Right kidney (tissue), 1 donor: Measurements from ENCODE around the gene HNF1A.

ENCODE experiments used
- DNase-seq: peaks from one replicate; pipeline ENCODE4 v3.0.0-alpha.2; 2016

HNF1A gene

DNA sequence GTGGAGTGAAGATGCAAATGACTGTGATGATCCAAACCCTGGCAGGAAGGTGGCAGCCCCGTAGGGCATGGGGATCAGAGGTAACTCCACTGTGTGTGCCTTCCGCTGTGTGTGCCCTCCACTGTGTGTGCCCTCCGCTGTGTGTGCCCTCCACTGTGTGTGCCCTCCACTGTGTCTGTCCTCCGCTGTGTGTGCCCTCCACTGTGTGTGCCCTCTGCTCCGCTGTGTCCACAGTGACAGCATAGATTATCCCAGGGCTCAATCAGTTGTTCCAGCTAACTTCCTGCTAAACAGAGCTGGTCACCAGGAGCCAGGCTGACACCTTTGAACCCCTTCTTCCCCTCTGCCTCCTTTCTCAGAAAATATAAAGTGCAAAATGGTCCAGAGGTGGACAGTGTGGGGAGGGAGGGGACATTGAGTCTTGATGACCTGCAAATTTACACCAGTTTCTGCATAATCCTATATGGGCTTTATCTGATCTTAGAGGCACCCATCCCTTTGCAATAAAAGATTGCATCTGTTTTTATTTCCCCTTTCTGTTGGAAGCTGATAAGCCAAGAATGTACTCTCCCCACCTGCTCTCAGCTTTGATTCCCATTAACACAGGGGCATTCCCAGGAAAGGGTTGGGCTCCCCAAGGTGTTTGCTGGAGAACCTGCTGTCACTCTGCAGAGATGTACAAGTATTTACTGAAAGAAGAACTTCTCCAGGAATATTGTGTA lies 21.6 kb upstream of the HNF1A start:
- no peak for DNase-seq

DNA sequence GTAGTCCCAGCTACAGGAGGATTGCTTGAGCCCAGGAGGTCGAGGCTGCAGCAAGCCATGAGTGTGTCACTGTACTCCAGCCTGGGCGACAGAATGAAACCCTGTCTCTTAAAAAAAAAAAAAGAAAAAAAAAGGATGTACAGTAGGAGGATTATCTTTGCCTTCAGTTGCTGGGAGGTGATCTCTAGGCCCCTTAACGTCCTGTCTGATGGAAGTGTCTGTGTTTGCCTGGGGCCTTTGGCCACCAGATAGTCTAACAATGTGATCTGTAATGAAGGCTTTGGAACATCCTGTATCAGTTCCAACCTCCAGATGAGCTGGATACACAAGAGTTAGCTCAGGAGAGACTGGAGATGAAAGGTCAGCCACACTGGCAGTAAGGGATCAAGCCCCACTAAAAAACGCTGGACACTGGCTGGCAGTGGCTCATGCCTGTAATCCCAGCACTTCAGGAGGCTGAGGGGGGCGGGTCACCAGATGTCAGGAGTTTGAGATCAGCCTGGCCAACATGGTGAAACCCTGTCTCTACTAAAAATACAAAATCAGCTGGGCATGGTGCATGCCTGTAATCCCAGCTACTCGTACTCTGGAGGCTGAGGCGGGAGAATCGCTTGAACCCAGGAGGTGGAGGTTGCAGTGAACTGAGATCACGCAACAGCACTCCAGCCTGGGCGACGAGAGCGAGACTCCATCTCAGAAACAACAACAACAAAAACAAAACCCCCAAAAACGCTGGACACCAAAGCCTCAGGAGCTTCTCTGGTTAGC lies 19.0 kb upstream of the HNF1A start:
- no peak for DNase-seq

DNA sequence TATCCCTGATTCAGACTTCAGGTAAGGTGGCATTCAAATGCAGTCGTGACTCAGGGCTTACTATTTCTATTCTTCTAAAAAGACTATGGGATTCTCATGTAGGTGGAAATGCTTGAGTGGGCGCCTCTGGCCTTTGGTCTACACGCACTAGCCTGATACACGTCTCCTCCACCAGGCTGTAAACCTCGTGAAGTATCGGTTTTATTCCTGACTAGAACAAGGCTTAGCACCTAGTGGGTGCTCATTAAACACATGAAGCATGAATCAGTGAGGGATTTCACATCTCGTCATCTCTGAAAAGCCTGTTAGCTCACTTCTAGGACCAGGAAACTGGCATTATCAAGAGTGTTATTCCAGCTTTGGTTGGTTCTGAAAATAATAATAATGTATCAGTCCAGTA lies 17.7 kb upstream of the HNF1A start:
- no peak for DNase-seq

DNA sequence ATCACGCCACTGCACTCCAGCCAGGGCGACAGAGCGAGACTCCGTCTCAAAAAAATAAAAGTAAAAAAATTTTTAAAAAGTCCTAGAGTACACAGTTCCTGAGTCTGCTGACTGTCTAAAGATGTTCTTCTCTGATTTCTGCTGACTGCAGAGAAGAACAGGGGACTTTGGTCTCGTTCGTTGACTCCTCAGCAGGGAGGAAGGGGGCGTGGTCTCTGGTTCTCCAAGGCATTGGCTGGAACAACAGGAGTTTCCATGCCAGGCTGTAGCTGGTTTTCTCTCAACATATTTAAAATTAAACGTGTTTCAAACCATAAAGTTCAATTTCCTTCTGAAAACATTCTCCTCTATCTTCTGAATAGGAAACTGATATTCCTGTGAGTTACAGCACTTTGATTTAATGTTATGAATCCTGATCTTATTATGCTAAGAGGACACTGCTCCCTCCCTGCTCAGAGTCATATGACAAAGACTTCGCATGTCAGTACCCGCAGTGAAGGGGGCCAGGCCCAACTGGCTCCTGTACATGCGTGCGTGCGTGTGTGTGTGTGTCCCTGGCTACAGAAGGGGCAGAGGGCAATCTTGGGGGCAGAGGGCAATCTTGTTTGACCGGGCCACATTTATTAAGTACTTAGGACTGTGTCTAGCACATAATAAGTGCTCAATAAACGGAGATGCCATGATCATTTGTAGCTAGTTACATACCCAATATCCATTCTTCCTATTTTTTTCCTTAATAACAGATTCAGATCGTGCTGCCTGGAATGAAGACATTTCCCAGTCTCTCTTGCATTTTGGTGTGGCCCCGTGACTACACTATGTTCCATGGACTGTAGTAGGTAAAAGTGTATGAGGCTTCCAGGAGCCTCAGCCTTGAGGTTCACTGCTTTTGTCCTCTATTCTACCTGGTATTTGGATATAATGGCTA lies 16.5 kb upstream of the HNF1A start:
- DNase-seq: no peak

DNA sequence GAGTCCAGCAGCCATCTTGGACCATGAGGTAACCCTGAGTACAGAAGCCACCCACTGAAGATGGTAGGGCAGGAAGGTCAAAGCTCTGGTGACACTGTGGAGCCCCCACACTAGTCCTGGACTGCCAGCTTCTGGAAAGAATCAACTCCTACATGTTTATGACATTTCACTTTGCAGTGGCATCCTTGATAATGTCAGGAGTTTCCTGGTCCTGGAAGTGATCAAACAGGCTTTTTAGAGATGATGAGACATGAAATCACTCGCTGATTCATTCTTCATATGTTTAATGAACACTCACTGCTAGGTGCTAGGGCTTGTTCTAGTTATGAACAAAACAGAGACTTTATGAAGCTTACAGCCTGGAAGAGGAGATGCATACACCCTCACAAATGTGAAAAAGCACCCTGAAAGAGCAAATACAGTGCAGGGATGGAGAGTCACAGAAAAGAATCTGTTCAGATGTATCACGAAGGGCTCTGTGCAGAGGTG lies 15.8 kb upstream of the HNF1A start:
- DNase-seq: no peak

DNA sequence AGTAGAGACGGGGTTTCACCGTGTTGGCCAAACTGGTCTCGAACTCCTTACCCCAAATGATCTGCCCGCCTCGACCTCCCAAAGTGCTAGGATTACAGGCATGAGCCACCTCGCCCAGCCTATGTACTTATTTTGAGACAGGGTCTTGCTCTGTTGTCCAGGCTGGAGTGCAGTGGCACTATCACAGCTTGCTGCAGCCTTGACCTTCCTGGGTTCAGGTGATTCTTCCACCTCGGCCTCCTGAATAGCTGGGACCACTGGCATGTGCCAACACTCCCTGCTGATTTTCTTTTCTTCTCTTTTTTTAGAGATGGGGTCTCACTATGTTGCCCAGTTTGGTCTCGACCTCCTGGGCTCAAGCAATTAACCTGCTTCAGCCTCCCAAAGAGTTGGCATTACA lies 14.0 kb upstream of the HNF1A start:
- no peak for DNase-seq

DNA sequence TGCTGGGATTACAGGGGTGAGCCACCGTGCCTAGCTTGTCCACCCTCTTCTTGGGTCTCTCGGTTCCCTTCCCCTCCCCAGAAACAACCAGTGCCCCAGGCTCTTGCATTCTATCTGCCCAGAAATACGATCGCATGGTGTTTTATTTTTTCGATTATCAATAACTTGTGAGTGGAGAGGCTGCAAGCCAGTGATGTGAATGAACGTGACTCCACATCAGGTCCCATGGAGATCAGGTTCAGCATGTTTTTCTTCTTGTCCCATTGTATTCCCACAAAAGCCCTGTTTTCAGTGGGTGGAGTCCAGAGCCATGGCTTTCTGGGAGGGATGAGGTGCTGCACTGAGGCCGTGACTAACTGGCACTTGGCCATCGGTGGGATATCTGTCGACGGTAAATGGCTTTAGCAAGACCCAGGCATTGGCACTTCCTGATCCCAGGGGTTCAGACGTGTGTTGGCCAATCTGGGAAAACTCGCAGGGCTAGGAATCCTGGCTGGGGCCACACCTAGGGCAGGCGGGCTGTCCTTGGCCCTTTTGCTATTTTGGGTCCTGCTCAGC lies 12.7 kb upstream of the HNF1A start:
- no peak for DNase-seq

DNA sequence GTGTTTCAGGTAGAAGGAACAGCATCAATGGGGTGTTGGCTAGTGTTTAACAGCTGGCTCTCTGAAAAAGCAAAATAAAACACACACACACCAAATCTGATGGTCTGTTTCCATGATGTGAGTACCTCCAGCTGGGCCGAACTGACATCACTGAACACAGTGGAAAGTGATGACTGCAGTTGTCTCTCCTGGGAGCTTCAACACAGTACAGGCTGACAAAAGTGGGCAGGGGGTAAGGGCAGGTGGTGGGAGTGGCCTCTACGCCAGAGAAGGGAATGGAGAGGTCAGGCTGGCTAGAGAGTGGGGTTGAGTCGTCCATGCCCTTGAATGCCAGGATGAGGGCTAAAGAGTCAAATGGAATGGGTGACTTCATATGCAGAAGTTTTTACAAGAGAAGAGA lies 8.0 kb upstream of the HNF1A start:
- no peak for DNase-seq

DNA sequence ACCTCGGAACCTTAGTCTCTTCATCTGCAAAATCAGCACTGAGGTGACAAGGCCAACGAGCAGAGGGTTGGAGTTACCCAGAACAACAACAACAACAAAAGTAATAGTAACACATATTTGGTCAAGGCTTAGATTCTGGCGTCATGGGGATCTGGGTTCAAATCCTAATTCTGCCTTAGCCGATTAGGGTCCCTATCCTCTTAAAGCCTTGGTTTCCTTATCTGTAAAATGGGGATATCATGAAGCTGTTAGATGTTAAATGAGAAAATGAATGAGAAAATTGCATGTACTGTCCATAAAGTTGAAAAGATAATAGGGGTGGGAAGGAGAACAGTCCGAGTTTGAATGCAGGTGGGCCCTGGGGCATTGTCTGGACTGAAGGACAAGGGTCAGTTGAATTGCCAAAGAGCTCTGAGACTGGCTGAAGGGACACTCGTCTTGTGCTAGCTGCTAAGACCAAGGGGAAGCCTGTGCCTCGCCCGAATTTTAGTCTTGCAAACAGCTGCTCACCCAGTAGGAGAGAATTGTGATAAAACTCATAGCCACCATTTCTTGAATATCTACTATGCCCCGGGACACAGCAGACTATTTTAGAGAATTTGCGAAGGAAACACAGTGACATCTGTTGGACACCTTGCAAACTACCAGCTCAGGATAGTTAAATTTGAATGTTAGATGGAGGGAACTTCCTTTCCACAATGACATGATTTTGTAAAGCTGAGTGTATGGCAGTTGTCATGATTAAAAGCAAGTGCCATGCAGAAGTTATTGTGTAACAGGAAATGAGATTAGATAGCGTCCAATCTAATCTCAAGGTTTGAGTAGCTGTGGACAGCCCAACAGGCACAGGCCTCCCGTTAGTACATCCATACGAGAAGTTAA lies 6.8 kb upstream of the HNF1A start:
- no peak for DNase-seq

DNA sequence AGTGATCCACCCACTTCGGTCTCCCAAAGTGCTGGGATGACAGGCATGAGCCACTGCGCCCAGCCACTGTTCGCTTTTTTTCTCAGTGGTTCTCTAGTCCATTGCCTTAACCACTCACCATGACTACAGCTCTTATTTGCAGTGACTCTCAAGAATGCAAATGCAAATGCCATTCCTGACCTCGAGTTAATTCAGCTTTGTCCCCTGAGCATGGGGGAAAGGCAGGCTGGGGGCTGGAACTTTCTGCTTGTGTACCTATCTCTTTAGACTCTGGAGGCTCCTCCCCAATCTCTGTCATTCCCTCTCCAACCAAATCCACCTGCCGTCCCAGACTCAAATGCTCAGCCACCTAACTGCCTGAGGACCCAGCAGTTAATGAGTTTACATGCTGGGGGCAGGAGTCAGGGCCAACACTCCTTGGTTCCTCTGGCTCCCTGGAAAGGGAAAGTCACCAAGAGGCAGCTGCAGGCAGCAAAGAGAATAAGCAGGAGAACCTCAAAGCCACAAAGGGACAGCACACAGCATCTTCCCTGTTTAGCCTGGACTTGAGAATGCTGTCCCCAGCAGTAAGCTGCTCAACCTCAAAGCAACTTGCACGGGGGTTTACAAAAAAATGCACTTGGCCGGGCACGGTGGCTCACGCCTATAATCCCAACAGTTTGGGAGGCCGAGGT lies 5.3 kb upstream of the HNF1A start:
- peak; percentile 39 for DNase-seq

DNA sequence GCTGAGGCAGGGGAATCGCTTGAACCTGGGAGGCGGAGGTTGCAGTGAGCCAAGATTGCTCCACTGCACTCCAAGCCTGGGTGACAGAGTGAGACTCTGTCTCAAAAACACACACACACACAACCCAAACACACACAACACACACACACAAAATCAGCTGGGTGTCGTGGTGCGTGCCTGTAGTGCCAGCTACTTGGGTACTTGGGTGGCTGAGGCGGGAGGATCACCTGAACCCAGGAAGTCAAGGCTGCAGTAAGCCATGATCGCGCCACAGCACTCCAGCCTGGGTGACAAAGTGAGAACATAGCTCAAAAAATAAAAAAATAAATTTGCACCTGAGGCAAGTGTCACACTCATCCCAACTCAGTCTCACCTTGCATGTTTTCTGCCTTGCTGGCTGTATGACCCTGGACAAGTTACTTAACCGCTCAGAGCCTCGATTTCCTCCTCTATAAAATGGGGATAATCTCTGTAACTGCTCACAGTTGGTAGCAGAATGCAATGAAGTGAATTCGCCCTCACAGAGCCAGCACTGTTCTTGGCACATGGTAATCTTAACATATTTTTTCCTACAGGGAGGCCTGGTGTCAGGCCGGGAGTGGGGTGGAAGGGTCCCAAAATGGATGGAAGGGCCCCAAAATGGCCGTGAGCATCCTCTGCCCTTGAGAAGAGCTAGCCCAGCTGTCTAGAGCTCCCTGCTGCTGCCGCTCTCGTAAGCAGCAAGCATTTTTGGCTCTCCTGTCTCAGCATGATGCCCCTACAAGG lies 630 bp upstream of the HNF1A start:
- no peak for DNase-seq

DNA sequence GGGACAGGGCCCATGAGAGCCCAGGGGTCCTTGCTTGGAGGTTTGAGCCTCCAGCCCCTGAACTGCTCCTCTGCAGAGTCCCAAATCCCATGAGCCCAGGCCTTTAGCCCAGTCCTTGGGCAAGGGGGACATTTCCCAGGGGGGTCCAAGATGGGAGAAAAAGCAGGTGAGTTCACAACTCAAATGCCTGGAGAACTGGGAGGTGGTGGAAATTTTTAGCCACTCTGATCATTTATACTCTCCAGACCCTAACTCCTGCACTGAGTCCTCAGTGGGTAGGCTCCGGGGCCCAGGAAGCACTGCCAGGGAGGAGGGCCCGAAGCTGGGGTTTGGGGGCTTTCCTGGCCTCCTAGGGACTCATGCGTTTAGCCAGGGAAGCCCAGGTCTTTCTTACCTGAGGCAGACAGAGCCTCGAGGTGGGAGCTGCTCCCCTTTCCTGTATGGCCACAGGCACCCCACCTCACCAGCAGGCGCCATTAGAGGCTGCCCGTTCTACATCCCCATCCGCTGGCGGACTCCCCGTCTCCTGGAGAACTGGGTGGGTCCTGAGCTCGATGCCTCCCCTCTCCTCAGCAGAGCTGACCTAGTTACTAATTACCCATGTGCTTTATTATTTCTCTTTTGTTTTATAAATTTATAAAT lies 998 bp downstream of the HNF1A start:
- no peak for DNase-seq

DNA sequence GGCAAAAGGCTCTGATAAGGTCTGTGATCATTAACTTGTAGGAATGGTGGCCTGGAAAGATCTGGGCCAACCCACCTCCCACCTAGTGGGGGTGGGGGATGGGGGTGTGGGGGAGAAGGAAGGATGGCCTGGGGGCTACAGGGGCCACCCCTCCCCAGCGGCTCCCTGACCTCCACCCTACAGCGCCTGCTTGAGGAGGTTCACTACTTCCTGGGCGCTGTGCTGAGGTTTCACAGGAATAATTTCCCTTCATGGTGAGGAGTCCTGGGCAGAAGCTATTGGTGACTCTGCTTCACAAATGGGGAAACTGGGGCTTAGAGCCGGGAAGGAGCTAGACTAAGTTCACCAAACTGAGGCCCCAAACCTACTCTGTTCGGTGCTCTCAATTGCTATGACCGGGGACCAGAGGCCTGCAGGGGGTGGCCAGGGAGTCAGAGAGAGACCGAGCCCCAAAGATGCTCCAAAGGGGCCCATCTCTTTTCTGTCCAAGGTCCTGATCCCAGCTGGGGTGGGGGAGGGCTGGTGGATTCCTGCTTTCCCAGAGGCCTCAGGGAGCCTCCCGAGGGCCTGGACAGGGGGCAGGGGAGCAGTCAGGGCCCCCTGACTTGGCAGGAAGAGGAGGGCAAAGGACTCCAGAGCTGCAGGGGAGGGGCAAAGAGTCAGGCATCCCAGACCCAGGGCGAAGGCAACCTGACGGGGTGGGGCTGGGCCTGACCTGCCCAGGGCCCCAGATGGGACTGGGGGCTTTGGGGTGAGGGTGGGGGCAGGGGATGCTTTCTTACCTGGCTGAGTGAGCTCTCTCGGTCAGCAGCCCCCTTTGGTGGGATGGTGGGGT lies 1.7 kb downstream of the HNF1A start:
- DNase-seq: no peak

DNA sequence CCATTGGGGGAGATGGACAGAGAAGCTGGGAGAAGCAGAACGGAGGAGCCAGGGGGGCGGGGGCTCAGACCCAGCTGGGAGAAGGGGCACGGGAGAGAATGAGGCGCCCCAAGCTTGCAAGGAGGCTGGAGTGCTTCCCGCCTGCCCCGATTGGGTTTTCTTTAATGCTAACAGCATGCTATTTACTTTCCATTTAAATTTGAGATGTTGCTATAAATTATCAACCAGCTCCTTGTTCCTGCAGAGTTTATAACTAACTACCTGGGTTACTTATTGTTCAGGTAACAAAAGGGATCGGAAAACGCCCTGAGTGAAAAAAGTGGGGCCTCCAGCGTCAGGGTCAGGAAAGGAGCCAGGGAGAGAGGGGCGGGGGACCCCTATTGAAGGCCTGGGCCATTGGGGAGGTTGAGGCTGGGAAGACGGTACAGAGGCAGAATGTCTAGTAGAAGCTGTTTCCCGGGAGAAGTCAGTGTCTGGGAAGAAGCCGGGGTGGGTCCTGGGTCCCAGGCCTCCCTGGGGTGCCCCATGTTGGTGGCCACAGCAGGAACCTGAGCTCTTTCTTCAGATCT lies 2.5 kb downstream of the HNF1A start:
- DNase-seq: peak; percentile 59

DNA sequence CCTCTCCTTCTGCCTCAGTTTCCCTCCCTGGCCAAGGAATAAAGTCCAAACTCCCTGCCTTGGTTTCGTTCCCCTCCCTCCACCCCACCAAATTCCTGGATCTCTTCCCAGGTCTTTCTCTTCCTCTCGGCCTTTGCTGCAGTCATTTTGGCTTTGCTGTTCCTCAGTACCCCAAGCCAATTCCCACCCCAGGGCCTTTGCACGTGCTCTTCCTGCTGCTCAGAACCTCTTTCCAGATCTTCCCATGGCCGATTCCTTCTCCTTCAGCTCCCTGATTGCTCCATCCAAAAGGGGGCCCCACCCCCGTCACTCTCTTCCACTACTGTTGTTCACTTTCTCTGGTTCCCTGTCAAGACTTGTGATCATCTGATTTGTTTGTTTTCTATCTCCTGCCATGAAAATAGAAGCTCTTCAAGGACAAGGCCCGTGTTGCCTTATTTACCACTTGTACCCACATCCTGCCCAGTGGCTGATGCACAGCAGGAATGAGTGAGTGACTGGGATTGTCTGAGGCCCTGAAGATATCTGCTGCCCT lies 3.1 kb downstream of the HNF1A start:
- no peak for DNase-seq

DNA sequence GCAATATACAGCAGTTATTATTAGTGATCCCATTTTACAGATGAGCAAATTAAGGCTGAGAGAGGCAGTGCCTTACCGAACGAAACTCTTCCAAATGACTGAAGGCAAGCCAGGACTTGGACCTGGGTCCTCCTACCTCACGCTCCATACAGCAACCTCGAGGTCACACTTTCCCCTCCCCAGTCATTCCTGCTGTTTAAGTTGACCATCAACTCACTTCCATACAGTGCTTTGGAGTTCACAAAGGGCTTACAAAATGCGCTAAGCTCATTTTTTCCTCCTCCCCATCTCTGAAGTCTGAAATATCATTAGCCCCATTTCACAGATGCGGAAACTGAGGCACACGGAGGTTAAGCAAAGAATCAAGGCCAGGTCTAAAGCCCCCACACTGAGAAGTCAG lies 4.3 kb downstream of the HNF1A start:
- DNase-seq: no peak

DNA sequence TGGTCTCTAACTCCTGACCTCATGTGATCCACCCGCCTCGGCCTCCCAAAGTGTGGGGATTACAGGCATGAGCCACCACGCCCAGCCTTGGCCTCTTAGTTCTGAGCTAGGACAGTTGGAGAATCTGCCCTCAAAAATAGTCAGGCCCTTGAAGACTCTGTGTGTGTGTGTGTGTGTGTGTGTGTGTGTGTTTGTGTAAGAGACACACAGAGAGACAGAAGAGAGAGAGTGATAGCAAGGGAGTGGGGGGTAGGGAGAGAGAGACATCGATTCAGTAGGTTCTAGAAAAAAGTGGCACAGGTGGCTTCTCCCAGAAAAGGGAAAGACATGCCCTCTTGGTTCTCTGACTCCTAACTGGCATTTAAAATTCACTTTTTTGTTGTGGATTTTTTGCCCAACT lies 5.4 kb downstream of the HNF1A start:
- DNase-seq: no peak

DNA sequence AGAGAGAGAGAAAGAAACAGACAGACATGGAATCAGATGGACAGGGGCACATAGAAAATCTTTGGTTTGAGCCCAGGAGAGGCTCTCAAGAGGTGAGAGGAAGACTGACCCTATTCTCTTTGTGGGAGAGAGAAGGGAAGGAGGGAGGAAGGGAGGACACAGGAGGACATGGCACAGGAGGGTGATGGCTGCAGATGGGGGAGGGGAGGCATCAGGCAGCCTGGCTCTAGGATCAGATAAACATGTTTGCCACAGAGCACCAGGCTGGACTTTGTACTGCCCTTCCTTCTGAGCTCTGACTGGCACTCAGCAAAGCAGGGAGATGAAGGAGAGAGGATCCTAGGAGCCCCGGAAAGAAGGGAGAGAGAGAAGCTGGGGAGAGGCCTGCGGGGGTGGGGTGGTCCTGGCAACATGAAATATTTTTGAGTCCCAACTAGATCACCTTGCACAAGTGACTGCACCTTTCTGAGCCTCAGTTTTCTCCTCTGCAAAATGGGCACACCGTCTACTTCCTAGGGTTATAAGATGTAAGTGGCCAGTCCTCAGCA lies 6.1 kb downstream of the HNF1A start:
- DNase-seq: no peak
